HepG2 (cell line): ENCODE data around the gene ZNF780B. TPM values are rescaled to one million over a fixed set of nuclear protein-coding genes. Genes with fewer than 3 reads are reported as not detected.
A peak's percentile ranks its signal among the peaks of the same experiment; 100 is the strongest.

Source experiments
- AGO1 ChIP-seq: fragments of 200-400 bp; formaldehyde crosslinking; IDR thresholded peaks from 2 replicates; pipeline ENCODE4 v1.6.1; 2017; ENCODE audit warnings: mild to moderate bottlenecking, low read depth, low read length, moderate library complexity; ENCODE audit not compliant: poor library complexity, severe bottlenecking
- ARID3A ChIP-seq: IDR thresholded peaks from 2 replicates; pipeline ENCODE4 v1.6.1; 2012; ENCODE audit warnings: low read depth, low read length, improper control_type of control experiment
- DMTF1 ChIP-seq: sonication (generic); formaldehyde crosslinking; IDR thresholded peaks from 2 replicates; pipeline ENCODE4 v1.4.0; 2020; ENCODE audit warnings: mild to moderate bottlenecking, missing genetic modification reagents
- FOXJ3 ChIP-seq: sonication (generic); formaldehyde crosslinking; IDR thresholded peaks from 2 replicates; pipeline ENCODE4 v1.4.0; 2020; ENCODE audit warnings: missing genetic modification reagents, mild to moderate bottlenecking, borderline replicate concordance
- HES4 ChIP-seq: sonication (generic); formaldehyde crosslinking; IDR thresholded peaks from 2 replicates; pipeline ENCODE4 v1.9.0; 2021; ENCODE audit warnings: mild to moderate bottlenecking, missing genetic modification reagents, borderline replicate concordance
- HNF4A ChIP-seq: sonication (generic); formaldehyde crosslinking; IDR thresholded peaks from 2 replicates; pipeline ENCODE4 v1.4.0; 2020; ENCODE audit warnings: missing genetic modification reagents
- KAT2B ChIP-seq: fragments of 150-350 bp; IDR thresholded peaks from 2 replicates; pipeline ENCODE4 v1.6.1; 2014; ENCODE audit warnings: low read depth, low read length, borderline replicate concordance
- MAF1 ChIP-seq: sonication (generic); formaldehyde crosslinking; IDR thresholded peaks from 2 replicates; pipeline ENCODE4 v1.5.0; 2020; ENCODE audit warnings: missing genetic modification reagents, borderline replicate concordance
- MBD4 ChIP-seq: IDR thresholded peaks from 2 replicates; pipeline ENCODE4 v1.6.1; 2012; ENCODE audit warnings: low read length, inconsistent platforms, borderline replicate concordance
- MIER2 ChIP-seq: IDR thresholded peaks from 2 replicates; pipeline ENCODE4 v1.6.1; 2016; ENCODE audit warnings: missing biosample characterization, missing genetic modification reagents
- MXI1 ChIP-seq: IDR thresholded peaks from 3 replicates; pipeline ENCODE4 v1.6.1; 2012; ENCODE audit warnings: low read depth, low read length, inconsistent platforms, borderline replicate concordance
- MYC ChIP-seq: sonication (generic); formaldehyde crosslinking; IDR thresholded peaks from 2 replicates; pipeline ENCODE4 v1.9.0; 2021; ENCODE audit warnings: missing genetic modification reagents, borderline replicate concordance
- RAD51 ChIP-seq: fragments of 450-650 bp; IDR thresholded peaks from 2 replicates; pipeline ENCODE4 v1.6.1; 2016; ENCODE audit warnings: borderline replicate concordance
- SAFB2 ChIP-seq: sonication (generic); formaldehyde crosslinking; IDR thresholded peaks from 2 replicates; pipeline ENCODE4 v1.5.1; 2020; ENCODE audit warnings: missing genetic modification reagents, low read depth, mild to moderate bottlenecking, borderline replicate concordance
- SCMH1 ChIP-seq: sonication (generic); formaldehyde crosslinking; IDR thresholded peaks from 2 replicates; pipeline ENCODE4 v1.9.0; 2021; ENCODE audit warnings: missing genetic modification reagents, mild to moderate bottlenecking, borderline replicate concordance
- TARDBP ChIP-seq: sonication (generic); formaldehyde crosslinking; IDR thresholded peaks from 2 replicates; pipeline ENCODE4 v1.8.0; 2022; ENCODE audit warnings: mild to moderate bottlenecking, missing genetic modification reagents
- polyA plus RNA-seq, 8 experiments: library from polyadenylated mRNA; depleted of rRNA in 3 of 8; stranded (reverse) in 7 of 8; unstranded in 1 of 8; fragments of >200 nt; fragmentation: Illumina TruSeq in 4 of 8; extraction: Trizol in 4 of 8; gene quantifications; 2 replicates each; pipeline versions ENCODE4 v1.2.1 to v1.2.3, GENCODE V29; 2011 to 2016; ENCODE audit warnings: low read depth in 4 of 8, missing spikeins in 1 of 8, mixed read lengths in 1 of 8; ENCODE audit not compliant: insufficient read depth in 1 of 8
- total RNA-seq, 5 experiments: library from RNA; depleted of rRNA; stranded (reverse); fragments of >200 nt; fragmentation: Illumina TruSeq; extraction: Trizol; gene quantifications; 2 replicates each; pipeline ENCODE4 v1.2.3, GENCODE V29; 2016; ENCODE audit warnings: low read depth in 1 of 5
- TF ChIP-seq, protein P1 (sequence below): sonication (generic); formaldehyde crosslinking; IDR thresholded peaks from 2 replicates; pipeline ENCODE4 v1.4.0; 2020; ENCODE audit warnings: mild to moderate bottlenecking, missing genetic modification reagents
- TF ChIP-seq, protein P2 (sequence below): sonication (generic); formaldehyde crosslinking; IDR thresholded peaks from 2 replicates; pipeline ENCODE4 v1.5.1; 2020; ENCODE audit warnings: missing genetic modification reagents, mild to moderate bottlenecking, borderline replicate concordance
- TF ChIP-seq, protein P3 (sequence below): sonication (generic); formaldehyde crosslinking; IDR thresholded peaks from 2 replicates; pipeline ENCODE4 v1.5.0; 2020; ENCODE audit warnings: missing genetic modification reagents

ZNF780B gene
- total and polyA plus RNA-seq, 2 of the 13 experiments (the other 11 are each of a cell fraction or from before 2014, with no cell fraction given): 6.6 to 21.9 TPM

DNA sequence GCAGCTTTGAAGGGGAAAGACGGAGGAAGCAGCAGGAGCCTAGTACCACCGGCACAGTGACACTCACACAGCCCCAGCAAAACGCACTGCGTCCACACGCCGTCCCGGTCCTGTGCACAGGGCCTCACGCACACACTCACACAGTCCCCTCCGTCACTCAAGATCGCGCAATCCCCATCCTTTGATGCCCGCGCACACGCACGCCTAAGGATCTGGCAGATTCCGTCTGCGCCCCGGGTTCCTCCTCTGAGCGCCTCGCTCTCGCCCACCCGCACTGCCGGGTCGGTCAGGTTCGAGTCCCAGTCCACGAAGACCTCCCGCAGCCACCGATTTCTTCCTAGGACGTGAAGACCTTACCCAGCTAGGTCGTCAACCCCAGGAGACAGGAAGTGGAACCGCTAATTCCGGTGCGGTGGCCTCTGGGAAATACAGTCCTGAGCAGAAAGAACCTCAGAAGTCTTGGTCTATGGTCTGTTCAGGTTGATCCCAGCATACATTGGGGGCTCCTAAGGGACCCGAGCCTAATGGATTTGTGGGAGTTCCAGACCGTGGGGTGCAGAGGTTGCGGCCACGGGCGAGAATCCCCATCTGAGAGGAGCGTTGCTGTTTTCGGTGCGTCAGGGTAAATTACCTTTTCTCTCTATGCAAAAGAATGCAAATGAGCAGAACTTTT, at the start of gene ZNF780B (continued):
- TF ChIP-seq MYC (CRISPR knock-in tag) (peak; percentile 71), SCMH1 (CRISPR knock-in tag) (no peak), SAFB2 (CRISPR knock-in tag) (peak; percentile 58; the same call in 1 of the 2 replicates), HNF4A (peak; percentile 37; the same call in 1 of the 2 replicates), DMTF1 (CRISPR knock-in tag) (peak; percentile 27; the same call in 1 of the 2 replicates), HES4 (CRISPR knock-in tag) (peak; percentile 88; the same call in 1 of the 2 replicates), MBD4 (no peak), KAT2B (no peak), TARDBP (CRISPR knock-in tag) (peak; percentile 45; the same call in 1 of the 2 replicates), MAF1 (CRISPR knock-in tag) (no peak), ARID3A (no peak), FOXJ3 (CRISPR knock-in tag) (no peak), MIER2 (CRISPR knock-in tag) (0 out of 2 replicates have a peak, but pooled peaks have one; percentile 11), MXI1 (no peak), RAD51 (no peak), AGO1 (no peak)
- TF ChIP-seq, protein P1, sequence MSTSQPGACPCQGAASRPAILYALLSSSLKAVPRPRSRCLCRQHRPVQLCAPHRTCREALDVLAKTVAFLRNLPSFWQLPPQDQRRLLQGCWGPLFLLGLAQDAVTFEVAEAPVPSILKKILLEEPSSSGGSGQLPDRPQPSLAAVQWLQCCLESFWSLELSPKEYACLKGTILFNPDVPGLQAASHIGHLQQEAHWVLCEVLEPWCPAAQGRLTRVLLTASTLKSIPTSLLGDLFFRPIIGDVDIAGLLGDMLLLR (CRISPR knock-in tag): 0 out of 2 replicates have a peak, but pooled peaks have one; percentile 45
- TF ChIP-seq, protein P2, sequence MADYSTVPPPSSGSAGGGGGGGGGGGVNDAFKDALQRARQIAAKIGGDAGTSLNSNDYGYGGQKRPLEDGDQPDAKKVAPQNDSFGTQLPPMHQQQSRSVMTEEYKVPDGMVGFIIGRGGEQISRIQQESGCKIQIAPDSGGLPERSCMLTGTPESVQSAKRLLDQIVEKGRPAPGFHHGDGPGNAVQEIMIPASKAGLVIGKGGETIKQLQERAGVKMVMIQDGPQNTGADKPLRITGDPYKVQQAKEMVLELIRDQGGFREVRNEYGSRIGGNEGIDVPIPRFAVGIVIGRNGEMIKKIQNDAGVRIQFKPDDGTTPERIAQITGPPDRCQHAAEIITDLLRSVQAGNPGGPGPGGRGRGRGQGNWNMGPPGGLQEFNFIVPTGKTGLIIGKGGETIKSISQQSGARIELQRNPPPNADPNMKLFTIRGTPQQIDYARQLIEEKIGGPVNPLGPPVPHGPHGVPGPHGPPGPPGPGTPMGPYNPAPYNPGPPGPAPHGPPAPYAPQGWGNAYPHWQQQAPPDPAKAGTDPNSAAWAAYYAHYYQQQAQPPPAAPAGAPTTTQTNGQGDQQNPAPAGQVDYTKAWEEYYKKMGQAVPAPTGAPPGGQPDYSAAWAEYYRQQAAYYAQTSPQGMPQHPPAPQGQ (CRISPR knock-in tag): no peak
- TF ChIP-seq, protein P3, sequence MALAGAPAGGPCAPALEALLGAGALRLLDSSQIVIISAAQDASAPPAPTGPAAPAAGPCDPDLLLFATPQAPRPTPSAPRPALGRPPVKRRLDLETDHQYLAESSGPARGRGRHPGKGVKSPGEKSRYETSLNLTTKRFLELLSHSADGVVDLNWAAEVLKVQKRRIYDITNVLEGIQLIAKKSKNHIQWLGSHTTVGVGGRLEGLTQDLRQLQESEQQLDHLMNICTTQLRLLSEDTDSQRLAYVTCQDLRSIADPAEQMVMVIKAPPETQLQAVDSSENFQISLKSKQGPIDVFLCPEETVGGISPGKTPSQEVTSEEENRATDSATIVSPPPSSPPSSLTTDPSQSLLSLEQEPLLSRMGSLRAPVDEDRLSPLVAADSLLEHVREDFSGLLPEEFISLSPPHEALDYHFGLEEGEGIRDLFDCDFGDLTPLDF (CRISPR knock-in tag): no peak
